Activated CD4-positive, alpha-beta T cell treated with anti-CD3 and anti-CD28 coated beads for 24 hours (primary cell): ENCODE data around the gene CCDC7.
"Not testable (repeated sequence)": the region's sequence is repeated elsewhere in the genome, so short reads cannot be mapped to it uniquely, and the experiment has no call there.

Experiments
- DNase-seq, 2 donors: peaks; one replicate each; pipeline ENCODE4 v3.0.0-alpha.2; 2020; ENCODE audit warnings: low read depth in 2 of 2

The CCDC7 gene

DNA sequence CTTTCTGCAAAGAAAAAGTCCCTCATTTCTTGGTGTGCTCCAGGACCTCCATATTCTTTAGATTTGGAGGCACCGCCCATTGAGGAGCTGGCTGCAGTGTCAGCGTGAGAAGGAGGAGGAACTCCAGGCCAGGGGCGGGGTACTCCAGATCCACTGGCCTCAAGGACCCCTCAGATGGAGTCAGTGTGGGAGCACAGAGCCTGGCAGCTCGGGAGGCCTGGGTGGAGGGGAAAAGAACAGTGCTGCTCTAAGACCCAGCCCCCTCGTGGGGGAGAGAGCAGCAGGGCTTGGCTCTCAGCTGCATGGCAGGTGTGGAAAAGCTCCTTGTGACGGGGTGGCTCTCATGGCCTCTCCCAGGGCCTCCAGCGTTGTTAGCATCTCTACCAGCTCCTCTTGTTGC is 441.5 kb downstream of the CCDC7 start:
- no peak for DNase-seq

DNA sequence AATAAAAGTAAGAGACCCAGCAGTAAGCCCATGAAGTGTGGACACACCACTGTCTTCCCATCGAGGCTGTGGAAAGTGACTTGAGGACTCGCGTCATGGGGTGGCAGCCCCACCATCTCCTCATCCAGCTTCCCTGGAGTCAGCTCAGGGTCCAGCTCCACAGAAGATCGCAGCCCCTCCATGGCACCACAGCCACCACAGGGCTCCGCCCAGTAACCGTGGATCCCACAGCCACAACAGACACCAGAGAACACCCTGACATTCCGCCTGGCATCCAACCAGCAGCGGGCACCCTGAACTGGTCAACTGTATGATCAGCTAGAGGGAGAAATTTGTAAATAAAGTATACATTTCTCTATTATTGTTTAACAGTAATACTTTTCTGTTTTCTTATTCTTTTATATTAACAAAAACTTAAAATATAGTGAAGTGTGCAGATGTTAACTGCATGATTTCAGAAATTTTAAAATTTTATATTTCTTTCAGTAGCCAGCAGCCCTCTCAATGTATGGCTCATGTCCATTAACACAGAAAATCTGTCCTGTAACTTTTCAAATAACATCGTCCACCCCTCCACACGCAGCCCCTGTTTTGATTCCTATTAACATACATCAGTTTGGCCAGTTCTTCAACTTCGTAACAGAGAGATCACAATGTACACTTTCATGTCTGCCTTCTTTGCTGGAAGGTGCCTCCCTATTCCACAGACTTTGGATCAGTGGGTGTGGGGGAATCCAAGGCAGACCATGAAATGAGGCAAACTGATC is 442.4 kb downstream of the CCDC7 start:
- DNase-seq, result no peak

DNA sequence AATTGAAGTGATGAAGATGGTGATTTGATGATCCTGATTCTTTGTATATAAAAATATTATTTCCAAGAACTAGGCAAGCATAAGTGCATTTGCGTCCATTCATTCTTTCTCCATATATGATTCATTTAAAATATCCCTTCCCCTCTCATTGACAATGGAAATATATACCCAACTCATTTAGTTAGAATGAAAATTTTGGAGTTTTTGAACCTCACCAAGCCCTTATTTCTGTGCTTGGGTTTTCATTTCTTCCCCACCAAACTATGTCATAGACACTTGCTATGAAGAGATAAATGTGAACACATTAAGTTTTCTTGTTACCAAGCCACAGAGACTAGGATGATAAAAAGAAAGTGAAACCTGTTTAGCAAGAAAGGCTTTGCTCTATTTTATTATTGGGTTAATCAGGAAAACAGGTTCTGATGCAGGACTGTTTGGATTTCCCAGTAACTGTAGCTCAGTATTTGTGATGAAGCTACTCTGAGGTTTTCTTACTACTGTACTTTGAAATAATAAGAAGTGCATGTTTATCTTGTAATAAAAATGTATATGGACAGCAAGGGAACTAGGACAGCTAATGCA is 443.8 kb downstream of the CCDC7 start:
- DNase-seq, result no peak

DNA sequence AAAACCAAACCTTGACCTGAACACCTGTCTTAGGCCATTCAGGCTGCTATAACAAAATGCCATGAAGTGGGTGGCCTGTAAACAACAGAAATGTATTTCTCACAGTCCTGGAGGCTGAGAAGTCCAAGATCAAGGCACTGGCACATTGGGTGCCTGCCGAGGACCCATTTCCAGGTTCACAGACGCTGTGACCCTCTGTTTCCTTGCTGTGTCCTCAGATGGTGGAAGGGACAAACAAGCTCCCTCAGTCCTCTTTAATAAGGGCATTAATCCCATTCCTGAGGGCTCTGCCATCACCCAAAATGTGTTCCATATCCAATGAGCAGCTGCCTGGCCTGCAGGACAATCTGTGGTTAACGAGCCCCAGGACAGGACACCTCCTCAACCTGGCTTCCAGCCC is 444.5 kb downstream of the CCDC7 start:
- DNase-seq, result no peak

DNA sequence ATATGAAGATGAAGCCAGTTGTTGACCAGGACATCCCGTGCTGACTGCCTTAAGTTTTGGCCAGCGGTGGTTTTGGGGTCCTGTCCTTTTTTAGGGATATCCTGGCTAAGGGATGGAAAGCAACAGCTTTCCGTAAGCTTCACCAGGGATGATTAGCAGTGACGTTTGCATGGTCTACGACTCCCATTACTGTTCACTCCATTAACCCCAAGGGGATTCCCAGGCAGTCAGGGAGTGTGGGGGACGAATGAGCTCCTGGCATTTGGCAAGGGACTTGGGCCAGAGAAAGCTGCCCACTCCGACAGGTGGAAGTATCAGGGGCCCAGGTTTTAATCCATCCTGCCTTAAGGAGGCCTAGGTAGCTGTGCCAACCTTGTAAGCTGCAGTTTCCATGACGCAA is 445.3 kb downstream of the CCDC7 start:
- DNase-seq, result no peak

DNA sequence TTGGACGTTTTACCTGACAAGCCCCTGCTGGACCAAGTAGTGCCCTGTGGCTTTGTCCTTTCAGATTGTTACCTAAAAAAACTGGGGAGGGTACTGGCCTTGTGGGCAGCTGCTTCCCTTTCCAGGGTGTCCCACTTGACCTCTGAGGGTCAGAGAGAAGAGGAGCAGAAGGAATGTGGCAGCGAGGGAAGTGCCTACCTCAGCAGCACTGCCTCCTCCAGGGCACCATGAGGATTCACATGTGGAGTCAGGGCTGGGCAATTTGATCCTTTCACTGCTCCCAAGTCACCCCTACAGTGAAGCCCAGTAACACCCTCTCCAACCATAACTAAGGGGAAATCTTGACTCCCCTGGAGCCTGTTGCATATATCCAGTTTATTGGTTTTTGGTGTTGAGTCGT is 447.5 kb downstream of the CCDC7 start:
- DNase-seq, result no peak

DNA sequence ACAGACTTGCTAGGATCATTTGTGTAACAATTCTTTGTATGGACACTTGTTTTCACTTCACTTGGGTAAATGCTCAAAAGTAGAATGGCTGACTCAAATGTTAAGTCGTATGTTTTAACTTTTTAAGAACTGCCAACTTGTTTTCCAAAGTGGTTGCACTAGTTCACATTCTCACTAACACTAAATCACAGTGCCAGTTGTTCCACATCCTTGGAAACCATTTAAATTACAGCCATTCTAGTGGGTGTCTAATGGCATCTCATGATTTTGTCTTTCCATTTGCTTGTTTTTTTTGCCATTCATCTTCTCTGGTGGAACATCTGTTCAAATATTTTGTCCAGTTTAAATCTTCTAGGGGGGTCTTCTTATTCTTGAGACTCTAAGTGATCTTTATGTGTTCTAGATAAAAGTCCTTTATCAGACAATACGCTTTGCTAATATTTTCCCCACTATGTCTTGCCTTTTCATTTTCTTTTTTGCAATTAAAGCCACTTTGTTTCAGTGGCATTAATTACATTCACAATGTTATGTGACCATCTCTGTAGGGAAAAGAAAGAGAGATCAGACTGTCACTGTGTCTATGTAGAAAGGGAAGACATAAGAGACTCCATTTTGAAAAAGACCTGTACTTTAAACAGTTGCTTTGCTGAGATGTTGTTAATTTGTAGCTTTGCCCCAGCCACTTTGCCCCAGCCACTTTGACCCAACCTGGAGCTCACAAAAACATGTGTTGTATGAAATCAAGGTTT is 448.1 kb downstream of the CCDC7 start:
- no peak for DNase-seq

DNA sequence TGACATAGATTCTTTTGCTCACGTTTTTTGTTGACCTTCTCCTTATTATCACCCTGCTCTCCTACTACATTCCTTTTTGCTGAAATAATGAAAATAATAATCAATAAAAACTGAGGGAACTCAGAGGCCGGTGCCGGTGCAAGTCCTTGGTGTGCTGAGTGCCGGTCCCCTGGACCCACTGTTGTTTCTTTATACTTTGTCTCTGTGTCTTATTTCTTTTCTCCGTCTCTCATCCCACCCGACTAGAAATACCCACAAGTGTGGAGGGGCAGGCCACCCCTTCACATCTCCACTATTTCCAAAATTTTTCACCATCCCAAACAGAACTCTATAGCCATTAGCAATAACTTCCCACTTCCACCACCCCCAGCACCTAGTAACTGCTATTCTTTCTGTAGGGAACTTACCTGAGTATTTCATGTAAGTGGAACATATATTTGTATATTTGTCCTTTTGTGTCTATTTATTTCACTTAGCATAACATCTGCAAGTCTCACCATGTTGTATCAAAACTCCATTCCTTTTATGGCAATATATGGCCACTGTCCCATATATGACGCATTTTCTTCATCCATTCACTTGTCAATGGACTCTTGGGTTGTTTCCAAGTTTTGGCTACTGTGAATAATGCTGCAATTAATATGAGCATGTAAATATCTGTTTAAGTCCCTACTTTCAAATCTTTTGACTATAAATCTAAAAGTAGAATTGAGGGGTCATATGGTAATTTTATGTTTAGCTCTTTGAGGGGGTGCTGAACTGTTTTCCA is 449.4 kb downstream of the CCDC7 start:
- not testable (repeated sequence) for DNase-seq

DNA sequence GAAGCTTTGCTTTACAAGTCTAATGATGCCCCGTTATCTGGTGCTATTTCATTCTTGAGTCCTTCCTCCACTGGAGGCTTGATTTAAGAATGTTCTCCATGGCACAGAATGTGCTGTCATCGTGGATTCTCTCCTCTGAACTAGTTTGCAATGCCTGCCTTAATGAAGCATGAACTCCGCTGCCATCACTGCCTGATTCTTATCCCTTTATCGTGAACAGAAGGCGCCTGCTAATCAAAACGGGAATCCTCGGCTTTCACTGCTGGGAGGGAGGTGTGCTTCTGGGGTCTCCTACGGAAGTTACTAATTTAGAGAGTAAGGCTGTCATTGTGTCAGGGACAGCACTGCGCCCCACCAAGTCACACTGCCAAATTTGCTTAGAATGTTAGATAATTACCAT is 455.9 kb downstream of the CCDC7 start:
- no peak for DNase-seq

DNA sequence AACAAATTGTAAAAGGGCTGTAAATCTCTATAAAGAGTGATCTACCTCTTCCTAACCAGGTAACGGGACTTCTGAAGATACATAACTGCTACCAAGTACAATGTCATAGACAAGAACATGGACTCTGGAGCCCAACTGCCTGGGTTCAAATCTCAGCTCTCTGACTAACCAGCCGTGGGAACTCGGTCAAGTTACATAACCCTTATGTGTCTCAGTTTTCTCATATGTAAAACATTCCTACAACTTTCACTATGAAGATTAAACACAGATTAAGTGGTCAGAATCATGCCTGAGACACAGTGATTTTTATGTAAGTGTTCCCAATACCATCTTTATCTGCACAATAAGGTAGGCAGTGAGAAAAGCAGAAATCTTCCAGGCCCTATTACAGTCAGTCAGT is 459.5 kb downstream of the CCDC7 start:
- no peak for DNase-seq

DNA sequence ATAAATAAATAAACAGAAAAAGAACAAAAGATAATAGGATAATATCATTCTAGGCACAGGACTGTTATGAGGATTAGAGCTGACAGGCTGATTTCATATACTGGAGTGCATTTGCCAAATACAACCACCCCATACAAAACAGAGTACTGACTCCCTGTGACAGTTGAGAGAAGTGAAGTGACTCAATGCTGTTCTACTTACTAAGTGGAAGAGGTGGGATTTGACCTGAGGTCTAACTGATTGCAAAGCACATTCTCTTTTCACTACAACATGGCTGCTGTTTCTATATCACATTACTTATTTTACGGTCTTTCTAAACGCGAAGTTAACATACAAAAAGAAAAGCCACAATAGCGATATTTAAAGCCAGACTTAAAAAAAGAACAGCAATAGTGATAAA is 460.7 kb downstream of the CCDC7 start:
- no peak for DNase-seq

DNA sequence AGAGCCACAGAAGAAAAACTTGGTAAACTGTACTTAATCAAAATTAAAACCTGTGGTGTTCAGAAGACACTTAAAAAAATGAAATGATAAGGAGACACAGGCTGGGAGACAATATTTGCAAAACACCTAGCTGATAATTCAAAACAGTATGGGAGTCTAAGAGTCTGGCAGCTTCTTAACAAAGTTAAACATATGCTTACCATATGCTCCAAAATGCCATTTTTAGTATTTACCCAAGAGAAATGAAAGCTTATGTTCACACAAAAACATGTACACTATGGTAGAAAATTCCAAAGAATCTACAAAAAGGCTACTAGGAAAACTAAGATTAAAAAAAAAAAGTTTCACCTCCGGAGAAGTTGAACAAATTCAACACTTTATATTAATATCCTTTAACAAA is 463.5 kb downstream of the CCDC7 start:
- DNase-seq, result no peak

DNA sequence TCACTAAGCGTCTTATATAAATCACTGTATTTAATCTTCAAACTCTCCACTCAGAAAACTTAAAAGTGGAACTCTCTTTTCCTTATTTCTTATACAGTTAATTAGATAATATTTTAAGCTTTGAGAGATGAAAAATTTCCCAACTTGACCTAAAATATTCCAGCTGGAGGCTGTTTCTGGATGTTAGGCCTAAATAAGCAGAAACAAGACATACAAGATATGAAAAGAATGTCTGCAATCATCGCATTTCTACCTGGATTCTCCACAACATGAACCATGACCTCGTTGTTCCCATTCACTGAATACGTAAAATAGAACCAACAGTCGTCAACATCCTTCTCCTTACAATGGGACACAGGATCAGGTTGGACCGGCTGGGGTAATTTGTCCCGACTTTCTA is 464.0 kb downstream of the CCDC7 start:
- DNase-seq, result not testable (repeated sequence)

DNA sequence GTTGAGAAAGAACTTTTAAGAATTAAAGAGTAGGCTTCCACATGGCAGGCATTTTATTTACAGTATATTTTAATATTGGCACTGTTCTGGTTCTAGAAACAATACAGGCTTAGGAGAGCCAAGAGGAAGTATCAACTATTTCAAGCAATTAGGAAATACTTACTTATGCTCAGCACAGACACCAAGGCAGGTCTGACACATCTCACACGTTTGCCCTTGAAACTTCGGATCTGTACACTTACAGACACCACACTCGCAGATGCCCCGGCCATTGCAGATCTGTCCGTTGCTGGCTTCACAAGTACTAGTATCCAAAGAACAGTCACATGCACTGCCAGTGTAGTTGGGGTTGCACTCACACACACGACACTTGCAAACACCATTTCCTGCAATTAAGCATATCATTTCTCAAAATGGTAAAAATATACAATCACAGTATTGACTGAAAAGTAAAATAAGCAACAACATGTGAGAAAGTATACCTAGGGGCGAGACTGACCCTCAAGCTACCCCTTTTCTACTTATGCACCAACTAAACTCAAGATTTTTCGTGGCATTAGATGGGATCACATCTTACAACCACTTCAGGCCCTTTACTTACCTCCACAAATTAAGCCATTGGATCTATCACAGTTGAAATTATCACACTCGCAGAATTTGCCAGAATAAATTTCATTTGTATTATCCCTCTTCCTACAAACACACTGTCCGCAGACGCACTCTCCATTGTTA is 465.5 kb downstream of the CCDC7 start:
- no peak for DNase-seq

DNA sequence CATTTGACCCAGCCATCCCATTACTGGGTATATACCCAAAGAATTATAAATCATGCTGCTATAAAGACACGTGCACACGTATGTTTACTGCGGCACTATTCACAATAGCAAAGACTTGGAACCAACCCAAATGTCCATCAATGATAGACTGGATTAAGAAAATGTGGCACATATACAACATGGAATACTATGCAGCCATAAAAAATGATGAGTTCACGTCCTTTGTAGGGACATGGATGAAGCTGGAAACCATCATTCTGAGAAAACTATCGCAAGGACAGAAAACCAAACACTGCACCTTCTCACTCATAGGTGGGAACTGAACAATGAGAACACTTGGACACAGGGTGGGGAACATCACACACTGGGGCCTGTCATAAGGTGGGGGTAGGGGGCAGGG is 471.9 kb downstream of the CCDC7 start:
- DNase-seq, result not testable (repeated sequence)

DNA sequence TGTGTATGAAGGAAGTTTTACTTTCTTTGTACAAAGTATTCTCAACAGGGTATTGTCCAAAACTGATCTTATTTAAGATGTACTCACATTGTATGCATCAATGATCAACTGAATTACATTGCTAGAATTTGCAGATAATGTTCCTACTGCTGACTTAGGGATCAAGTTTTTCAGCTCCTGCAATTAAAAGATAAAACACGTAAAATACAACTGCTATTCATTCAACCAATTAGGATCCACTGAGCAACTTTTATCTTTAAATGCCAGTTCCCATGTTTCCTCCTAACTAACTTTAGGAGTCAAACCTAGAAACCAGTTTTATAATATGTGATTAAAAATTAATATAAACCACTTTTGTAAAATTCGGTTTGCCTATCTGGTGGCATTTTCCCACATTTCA is 476.2 kb downstream of the CCDC7 start:
- DNase-seq, result no peak

DNA sequence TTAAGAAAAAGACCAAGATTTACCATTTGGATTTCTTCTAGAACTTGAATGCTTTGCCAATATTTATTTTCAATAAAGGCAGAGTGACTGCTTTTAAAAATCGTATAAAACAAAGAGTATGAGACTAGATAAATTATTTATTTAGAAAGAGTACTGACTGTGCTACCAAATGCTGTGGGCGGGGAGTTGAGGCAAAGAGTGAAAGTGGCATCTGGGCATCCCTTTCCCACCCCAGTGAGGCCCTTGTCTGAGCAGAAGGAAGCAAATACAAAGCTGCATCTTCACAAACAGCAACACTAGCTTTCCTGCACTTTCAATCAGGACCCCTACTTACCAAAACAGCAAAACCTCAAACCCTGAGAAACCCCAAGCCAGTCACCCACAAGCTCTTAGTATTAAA is 477.2 kb downstream of the CCDC7 start:
- DNase-seq, result no peak

DNA sequence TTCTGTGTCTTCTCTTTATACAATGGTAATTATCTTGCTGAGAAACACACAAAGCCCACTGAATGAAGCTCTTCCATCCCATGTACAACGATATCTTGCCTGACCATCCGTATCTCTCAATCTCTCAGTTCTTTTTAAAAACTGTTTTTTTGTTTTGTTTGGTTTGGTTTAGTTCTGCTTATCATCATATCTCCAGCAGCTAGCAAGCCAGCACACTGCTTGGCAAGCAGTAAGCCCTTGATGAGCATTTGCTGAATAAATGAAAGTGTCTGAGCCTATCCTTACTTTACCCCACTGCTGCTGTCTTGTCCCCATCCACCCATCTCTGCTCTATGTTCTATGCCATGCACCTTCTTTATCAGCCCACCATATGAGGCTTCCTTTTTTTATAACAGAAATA is 477.9 kb downstream of the CCDC7 start:
- no peak for DNase-seq
